Dendritic cell treated with granulocyte-macrophage colony-stimulating factor and Interleukin-4, amounts not matched to agents 40 ng/mL and 50 ng/mL, for 4 days (primary cell): ENCODE data around the gene ARL2BP.

Source experiments
- H3K27ac Mint-ChIP-seq: one replicate; pipeline ENCODE4 v1.8.0; 2022; ENCODE audit warnings: mild to moderate bottlenecking, mixed read lengths
- H3K27me3 Mint-ChIP-seq: one replicate; pipeline ENCODE4 v1.8.0; 2022; ENCODE audit warnings: mild to moderate bottlenecking, mixed read lengths
- H3K36me3 Mint-ChIP-seq: one replicate; pipeline ENCODE4 v1.8.0; 2022; ENCODE audit warnings: low read depth, mixed read lengths
- H3K4me1 Mint-ChIP-seq: one replicate; pipeline ENCODE4 v1.8.0; 2022; ENCODE audit warnings: low read depth, mixed read lengths
- H3K4me3 Mint-ChIP-seq: one replicate; pipeline ENCODE4 v1.8.0; 2022; ENCODE audit warnings: mild to moderate bottlenecking, moderate library complexity, mixed read lengths
- H3K9me3 Mint-ChIP-seq: one replicate; pipeline ENCODE4 v1.8.0; 2022; ENCODE audit warnings: mixed read lengths
- intact Hi-C: fragments of 100-400 bp; cut with micrococcal nuclease; formaldehyde crosslinking; loops from one replicate; pipeline ENCODE4 v1.15.0; 2022

Gene ARL2BP

DNA sequence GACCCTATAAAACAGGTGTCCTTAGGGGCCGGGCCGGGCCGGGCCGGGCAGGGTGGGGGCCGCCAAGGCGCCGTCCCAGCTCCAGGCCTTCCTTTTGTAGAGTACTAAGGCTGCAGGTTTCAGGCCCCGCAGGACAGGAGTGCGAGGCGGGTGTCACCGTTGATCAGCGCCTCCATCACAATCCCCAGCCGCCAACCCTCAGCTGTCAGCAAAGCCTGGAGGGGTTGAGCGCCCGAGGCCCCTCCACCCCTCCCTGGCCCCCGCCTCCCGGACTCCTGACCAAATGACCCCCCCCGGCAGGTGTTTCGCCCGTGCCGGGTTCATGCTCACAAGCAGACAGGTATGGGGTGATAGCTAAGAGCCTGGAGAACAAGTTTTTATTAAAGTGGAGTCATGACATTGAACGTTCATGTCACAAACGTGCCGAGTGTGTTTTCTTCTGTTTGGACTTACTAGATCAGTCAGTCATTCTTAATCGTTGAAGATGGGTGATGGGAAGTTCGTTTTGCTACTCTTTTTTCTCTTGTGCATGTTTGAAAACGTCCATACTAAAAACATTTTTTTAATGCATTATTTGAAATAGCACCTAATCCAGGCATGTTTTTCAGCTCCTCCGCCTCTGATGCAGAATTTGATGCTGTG lies 534 bp downstream of the ARL2BP start:
- H3K4me1 Mint-ChIP-seq: peaks cover 33% of the 10 kb centered on the region

GRCh38 chr16:57251352-57251751 lies 6.3 kb downstream of the ARL2BP start:
- Mint-ChIP-seq H3K27ac (no peak overlapping the region), H3K27me3 (no peaks in the 10 kb centered on the region), H3K36me3 (peaks cover 79% of the 10 kb centered on the region), H3K9me3 (no peaks in the 10 kb centered on the region), H3K4me1 (no peaks in the 10 kb centered on the region), H3K4me3 (no peak overlapping the region)
- intact Hi-C loops: no loop called here

More for the DNA sequence above, 534 bp downstream of the ARL2BP start:
- Mint-ChIP-seq H3K36me3 (peaks cover 32% of the 10 kb centered on the region), H3K4me3 (peak overlapping the region; percentile 81), H3K27ac (peak overlapping the region; percentile 91), H3K9me3 (no peaks in the 10 kb centered on the region), H3K27me3 (no peaks in the 10 kb centered on the region)
- intact Hi-C loops: loop anchor here (1.0 to 5.0 kb wide), 2 partner anchors 52 to 59 kb away; partner anchors contain the start of genes PSME3IP1 and RSPRY1

DNA sequence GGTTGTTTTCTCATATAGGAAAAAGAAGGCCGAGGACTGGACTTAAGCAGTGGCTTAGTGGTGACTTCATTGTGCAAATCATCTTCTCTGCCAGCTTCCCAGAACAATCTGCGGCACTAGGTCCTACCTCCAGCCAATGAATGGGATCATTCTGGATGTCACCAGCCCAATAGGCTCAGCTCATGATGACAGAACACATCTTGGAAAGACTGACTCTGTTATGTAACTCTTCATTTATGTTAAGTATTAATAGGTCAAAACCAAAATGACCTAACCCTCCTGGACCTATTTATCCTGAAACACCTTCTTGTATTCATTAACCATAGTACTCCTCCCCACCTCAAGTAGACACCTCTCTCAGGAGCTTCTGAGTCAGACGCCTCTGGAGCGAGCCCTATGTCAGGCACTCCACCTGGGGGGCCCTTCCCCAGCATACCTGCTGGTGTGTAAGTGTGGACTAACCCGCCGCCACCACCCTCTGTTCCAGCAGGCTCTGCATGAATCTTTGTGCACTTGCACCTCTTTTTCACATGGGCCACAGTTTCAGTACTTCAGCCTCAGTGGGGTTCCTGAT lies 7.2 kb downstream of the ARL2BP start:
- intact Hi-C loops: no loop called here
- Mint-ChIP-seq H3K27me3 (no peaks in the 10 kb centered on the region), H3K9me3 (no peaks in the 10 kb centered on the region), H3K36me3 (peaks cover 85% of the 10 kb centered on the region), H3K4me1 (no peaks in the 10 kb centered on the region), H3K27ac (no peak overlapping the region), H3K4me3 (no peak overlapping the region)

- no peak overlapping the region for H3K4me3 Mint-ChIP-seq
- no peaks in the 10 kb centered on the region for H3K4me1 Mint-ChIP-seq
- no peaks in the 10 kb centered on the region for H3K27me3 Mint-ChIP-seq
- peaks cover 74% of the 10 kb centered on the region for H3K36me3 Mint-ChIP-seq
- no peak overlapping the region for H3K27ac Mint-ChIP-seq
- H3K9me3 Mint-ChIP-seq: no peaks in the 10 kb centered on the region
- intact Hi-C loops: no loop called here
Observed at GRCh38 chr16:57253466-57253865, 8.4 kb downstream of the ARL2BP start.

DNA sequence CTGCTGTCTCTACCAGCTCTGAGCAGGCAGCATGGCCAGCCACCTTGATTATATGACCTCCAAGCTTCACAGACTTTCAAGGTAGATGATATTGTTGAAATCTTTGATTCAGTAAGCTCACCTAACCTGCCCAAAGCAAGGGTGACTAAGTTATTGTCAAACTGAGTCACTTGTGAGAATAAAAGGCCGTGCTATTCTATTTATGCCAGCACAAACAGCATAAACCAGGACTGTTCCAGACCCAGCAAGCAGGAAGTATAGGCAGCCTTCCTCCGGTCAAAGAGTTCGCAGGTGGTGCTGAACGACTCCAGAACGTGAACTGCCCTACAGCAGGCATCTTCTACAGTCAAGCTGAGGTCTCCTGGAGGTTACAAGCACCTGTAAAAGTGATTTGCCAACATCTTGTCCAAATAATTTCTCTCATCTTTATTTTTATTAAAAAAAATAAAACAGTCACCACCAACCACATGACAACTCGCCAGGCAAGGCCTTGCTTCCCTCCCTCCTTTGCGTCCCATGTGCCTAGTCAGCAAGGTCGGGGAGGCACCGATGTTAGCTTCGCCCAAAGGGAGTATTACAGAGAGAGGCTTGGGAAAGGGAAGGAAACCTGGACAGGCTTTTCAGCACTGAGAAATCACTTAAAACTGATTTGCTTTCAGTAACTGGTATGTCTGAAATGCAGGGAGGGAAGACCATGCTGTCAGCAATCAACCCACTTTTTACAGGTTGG lies 10.8 kb downstream of the ARL2BP start:
- peaks cover 50% of the 10 kb centered on the region for H3K36me3 Mint-ChIP-seq
- H3K4me3 Mint-ChIP-seq: no peak overlapping the region
- no peaks in the 10 kb centered on the region for H3K27me3 Mint-ChIP-seq
- H3K27ac Mint-ChIP-seq: no peak overlapping the region
- peaks cover 6% of the 10 kb centered on the region for H3K4me1 Mint-ChIP-seq
- no peaks in the 10 kb centered on the region for H3K9me3 Mint-ChIP-seq
- intact Hi-C loops: no loop called here

GRCh38 chr16:57256601-57257395 lies 11.7 kb downstream of the ARL2BP start:
- Mint-ChIP-seq H3K27me3 (no peaks in the 10 kb centered on the region), H3K4me1 (peaks cover 6% of the 10 kb centered on the region), H3K4me3 (no peak overlapping the region), H3K36me3 (peaks cover 40% of the 10 kb centered on the region), H3K27ac (no peak overlapping the region), H3K9me3 (no peaks in the 10 kb centered on the region)
- intact Hi-C loops: no loop called here

- peaks cover 6% of the 10 kb centered on the region for H3K4me1 Mint-ChIP-seq
- H3K36me3 Mint-ChIP-seq: peaks cover 33% of the 10 kb centered on the region
- H3K9me3 Mint-ChIP-seq: no peaks in the 10 kb centered on the region
- no peak overlapping the region for H3K4me3 Mint-ChIP-seq
- no peaks in the 10 kb centered on the region for H3K27me3 Mint-ChIP-seq
- intact Hi-C loops: no loop called here
- no peak overlapping the region for H3K27ac Mint-ChIP-seq
Observed at GRCh38 chr16:57257455-57258070, 12.5 kb downstream of the ARL2BP start.

DNA sequence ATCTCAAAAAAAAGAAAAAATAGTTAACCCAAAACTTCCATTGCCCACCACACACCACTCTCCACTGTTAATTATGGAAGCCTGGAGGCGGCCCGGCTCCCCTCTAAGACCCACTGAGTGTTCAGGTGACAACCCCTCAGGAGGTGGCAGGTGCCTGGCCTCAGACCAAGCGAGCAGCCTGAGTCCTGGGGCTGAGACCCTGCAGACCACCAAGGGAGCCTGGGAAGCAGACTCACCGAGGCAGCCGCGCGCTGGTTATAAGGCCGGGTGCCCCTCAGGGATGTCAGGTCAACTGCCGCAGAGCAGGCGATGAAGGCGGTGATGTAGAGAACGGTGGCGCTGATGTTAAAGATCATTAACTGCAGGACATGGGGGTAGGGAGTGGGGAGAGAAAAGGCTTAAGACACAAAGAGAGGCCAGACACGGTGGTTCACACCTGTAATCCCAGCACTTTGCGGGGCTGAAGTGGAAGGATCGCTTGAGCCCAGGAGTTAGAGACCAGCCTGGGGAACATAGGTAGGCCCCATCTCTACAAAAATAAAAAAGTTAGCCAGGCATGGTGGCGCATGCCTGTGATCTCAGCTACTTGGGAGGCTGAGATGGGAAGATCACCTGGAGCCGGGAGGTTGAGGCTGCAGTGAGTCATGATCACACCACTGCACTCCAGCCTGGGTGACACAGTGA lies 13.3 kb downstream of the ARL2BP start:
- no peak overlapping the region for H3K4me3 Mint-ChIP-seq
- H3K36me3 Mint-ChIP-seq: peaks cover 30% of the 10 kb centered on the region
- no peaks in the 10 kb centered on the region for H3K27me3 Mint-ChIP-seq
- peaks cover 6% of the 10 kb centered on the region for H3K4me1 Mint-ChIP-seq
- H3K27ac Mint-ChIP-seq: no peak overlapping the region
- no peaks in the 10 kb centered on the region for H3K9me3 Mint-ChIP-seq
- intact Hi-C loops: no loop called here

DNA sequence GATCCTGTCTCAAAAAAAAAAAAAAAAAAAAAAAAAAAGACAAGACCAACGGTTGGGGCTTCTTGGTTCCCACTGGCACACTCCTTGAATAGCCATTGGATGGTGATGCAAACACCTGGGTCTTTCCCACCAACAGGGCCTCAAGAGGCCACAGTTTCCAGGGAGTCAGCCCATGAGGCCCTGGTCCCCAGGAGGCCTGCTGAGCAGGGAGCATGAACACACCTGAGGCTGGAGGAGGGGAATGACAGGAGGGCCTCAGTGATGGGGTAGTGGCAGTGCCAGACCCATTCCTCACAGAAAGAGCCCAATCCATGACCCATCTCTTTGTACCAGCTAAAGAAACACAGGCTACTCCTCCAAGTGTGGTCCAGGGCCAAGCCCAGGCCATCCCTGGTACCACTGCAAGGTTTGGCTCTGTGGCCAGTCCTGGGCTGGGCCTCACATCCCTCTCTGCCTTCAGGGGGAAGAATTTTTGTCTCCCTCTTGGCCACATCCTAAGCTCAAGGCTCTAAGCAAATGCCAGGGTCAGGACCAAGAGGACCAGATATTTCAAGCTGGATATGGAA lies 13.9 kb downstream of the ARL2BP start:
- Mint-ChIP-seq H3K4me3 (no peak overlapping the region), H3K27me3 (no peaks in the 10 kb centered on the region), H3K27ac (no peak overlapping the region), H3K36me3 (peaks cover 24% of the 10 kb centered on the region), H3K9me3 (no peaks in the 10 kb centered on the region), H3K4me1 (peaks cover 6% of the 10 kb centered on the region)
- intact Hi-C loops: no loop called here

DNA sequence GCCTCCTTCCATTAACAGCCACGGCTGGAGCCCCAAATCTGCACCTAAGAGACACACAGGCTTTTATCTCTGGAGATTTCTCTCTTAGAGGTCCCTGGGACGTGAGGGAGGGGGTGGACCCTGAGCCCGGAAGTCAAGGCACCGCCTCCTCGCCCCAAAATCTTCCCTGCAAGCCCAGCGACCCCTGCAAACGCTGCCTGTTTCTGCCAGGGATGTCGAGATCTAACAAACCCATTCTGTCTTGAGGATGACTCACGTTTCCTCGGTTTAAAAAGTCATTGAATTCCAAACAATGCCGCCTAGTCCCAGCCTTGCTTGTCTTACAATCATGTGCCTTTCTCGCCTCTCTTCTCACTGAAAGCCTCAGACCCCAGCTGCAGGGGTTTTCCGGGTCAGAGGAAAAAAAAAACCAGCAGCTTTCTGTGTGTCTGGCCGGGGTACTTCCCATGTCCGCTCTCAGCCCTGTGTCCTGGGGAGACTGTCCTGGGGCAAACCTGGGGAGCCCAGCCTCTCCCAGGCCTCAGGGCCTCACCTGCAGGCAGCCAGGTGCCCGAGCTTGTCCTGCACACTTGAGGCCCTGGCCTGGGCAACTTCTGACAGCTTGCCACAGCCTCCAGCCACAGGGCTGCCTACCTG lies 15.4 kb downstream of the ARL2BP start:
- no peaks in the 10 kb centered on the region for H3K9me3 Mint-ChIP-seq
- H3K36me3 Mint-ChIP-seq: peaks cover 11% of the 10 kb centered on the region
- H3K27me3 Mint-ChIP-seq: no peaks in the 10 kb centered on the region
- H3K4me1 Mint-ChIP-seq: peaks cover 6% of the 10 kb centered on the region
- intact Hi-C loops: no loop called here
- H3K4me3 Mint-ChIP-seq: no peak overlapping the region
- H3K27ac Mint-ChIP-seq: no peak overlapping the region

GRCh38 chr16:57261806-57262205 lies 16.7 kb downstream of the ARL2BP start:
- H3K27ac Mint-ChIP-seq: no peak overlapping the region
- no peak overlapping the region for H3K4me3 Mint-ChIP-seq
- H3K4me1 Mint-ChIP-seq: peaks cover 6% of the 10 kb centered on the region
- no peaks in the 10 kb centered on the region for H3K9me3 Mint-ChIP-seq
- intact Hi-C loops: no loop called here
- H3K36me3 Mint-ChIP-seq: peaks cover under 1% of the 10 kb centered on the region
- peaks cover 2% of the 10 kb centered on the region for H3K27me3 Mint-ChIP-seq

GRCh38 chr16:57262841-57263540 lies 17.9 kb downstream of the ARL2BP start:
- Mint-ChIP-seq H3K27ac (no peak overlapping the region), H3K9me3 (no peaks in the 10 kb centered on the region), H3K27me3 (peaks cover 2% of the 10 kb centered on the region), H3K4me3 (no peak overlapping the region), H3K4me1 (peaks cover 6% of the 10 kb centered on the region), H3K36me3 (no peaks in the 10 kb centered on the region)
- intact Hi-C loops: no loop called here
